Fibroblast of villous mesenchyme (primary cell): ENCODE measurements around the gene PRSS22. TPM values are rescaled to one million over a fixed set of nuclear protein-coding genes. Genes with fewer than 3 reads are reported as not detected.

Source experiments
- DNase-seq: peaks from one replicate; pipeline ENCODE4 v3.0.0-alpha.2; 2010; ENCODE audit warnings: low read depth
- H3K4me3 ChIP-seq: 2 replicates; pipeline ENCODE4 v1.5.1; 2011; ENCODE audit warnings: low read depth, mild to moderate bottlenecking, low read length
- total RNA-seq: library from RNA; depleted of rRNA; stranded (reverse); fragments of >200 nt; gene quantifications from 2 replicates; pipeline ENCODE4 v1.2.3, GENCODE V29; 2012
- TF ChIP-seq, protein P1 (sequence below): IDR thresholded peaks from 2 replicates; pipeline ENCODE4 v1.5.1; 2012; ENCODE audit warnings: low read depth, mild to moderate bottlenecking, low read length; ENCODE audit not compliant: insufficient read depth

The PRSS22 gene
- total RNA-seq, 1 donor: not detected

DNA sequence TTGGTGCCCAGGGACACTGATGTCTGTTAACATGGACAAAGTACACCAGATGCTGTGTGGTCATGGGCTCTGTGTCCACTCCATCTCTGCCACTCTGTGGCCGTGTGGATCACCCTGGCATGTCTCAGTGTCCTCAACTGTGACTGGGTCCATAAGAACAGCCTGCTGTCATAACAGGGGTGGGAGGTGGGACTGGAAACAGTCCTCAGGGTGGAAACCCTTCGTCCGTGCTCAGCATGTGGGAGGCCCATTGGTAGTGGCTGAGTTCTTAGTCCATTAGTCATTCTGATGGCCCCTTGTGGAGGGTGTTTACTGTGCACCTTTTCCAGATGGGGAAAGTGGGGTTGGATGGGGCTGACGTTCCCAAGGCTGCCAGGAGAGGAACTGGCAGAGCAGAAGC, 37.8 kb upstream of the PRSS22 start:
- TF ChIP-seq, protein P1, sequence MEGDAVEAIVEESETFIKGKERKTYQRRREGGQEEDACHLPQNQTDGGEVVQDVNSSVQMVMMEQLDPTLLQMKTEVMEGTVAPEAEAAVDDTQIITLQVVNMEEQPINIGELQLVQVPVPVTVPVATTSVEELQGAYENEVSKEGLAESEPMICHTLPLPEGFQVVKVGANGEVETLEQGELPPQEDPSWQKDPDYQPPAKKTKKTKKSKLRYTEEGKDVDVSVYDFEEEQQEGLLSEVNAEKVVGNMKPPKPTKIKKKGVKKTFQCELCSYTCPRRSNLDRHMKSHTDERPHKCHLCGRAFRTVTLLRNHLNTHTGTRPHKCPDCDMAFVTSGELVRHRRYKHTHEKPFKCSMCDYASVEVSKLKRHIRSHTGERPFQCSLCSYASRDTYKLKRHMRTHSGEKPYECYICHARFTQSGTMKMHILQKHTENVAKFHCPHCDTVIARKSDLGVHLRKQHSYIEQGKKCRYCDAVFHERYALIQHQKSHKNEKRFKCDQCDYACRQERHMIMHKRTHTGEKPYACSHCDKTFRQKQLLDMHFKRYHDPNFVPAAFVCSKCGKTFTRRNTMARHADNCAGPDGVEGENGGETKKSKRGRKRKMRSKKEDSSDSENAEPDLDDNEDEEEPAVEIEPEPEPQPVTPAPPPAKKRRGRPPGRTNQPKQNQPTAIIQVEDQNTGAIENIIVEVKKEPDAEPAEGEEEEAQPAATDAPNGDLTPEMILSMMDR: no peak
- no peak overlapping the region for H3K4me3 ChIP-seq

DNA sequence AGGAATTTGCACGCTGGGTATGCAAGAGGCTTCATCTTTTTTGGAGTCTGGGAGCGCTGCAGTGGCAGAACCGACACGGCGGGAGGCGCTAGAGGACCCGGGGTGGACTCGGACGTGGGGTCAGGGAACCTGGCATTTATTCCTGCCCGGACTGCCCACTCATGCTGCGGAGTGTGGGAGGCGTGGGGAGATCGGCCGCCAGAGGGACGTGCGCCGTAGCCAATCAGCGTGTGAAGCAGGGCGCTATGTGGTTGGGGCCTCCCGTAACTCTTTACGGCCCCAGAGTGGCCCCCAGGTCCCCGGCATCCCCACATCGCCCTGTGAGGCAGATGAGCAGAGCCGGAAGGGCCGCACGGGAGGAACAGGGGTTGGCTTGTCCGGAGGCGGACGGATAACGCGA, 36.3 kb upstream of the PRSS22 start:
- no peak overlapping the region for H3K4me3 ChIP-seq
- TF ChIP-seq, protein P1: no peak
- DNase-seq: no peak

More for the DNA sequence above, 37.8 kb upstream of the PRSS22 start:
- no peak for DNase-seq

GRCh38 chr16:2884041-2884451, 26.1 kb upstream of the PRSS22 start:
- peak overlapping the region; percentile 89 for H3K4me3 ChIP-seq
- peak; percentile 63 for DNase-seq
- TF ChIP-seq, protein P1: no peak

GRCh38 chr16:2883458-2883908, 25.5 kb upstream of the PRSS22 start:
- TF ChIP-seq, protein P1: no peak
- DNase-seq: peak; percentile 23
- H3K4me3 ChIP-seq: peak overlapping the region; percentile 89

DNA sequence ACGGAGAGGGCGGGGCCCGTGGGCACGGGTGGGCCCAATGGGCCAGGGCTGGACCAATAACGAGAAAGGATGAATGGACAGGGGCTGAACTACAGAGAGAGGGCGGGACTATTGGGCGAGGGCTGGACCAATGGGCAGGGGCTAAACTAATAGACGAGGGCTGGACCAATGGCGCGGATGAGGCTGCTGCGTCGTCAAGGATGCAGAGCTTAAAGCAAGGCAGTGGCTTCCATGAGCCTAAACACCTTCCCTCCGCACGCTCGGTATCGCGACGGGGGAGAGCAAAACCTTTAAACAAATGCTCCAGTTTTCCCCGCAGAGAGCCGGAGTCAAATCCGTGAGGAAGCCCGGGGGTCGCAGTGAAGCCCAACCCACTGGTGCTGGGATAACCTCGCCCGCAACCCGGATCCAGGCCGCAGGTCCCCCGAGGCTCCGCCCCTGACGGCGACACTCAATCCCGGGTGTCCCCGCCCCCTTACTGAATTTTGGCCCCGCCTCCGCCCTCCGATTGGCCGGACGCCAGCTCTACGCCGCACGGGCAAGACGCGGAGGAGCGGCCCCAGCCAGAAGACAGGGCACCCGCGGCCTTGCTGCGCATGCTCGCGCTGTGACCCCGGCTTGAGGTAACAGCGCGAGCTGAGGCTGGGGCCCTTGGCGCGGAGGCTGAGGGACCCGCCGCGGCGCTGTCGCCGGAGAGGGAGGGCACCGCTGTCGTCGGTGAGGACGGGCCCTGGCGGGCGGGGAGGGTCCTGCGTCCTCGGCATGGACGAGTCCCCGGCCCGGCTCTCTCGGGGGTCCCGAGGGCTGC, 24.9 kb upstream of the PRSS22 start, which contains the start of gene FLYWCH2:
Gene FLYWCH2 (plus strand): TSS at position 566 of the 808 bp plus-strand sequence. CDS start 13,235 bp downstream, outside the sequence.
- TF ChIP-seq, protein P1: no peak
- H3K4me3 ChIP-seq: peak within 1 kb of the TSS; percentile 89
- peak; percentile 99 for DNase-seq

- TF ChIP-seq, protein P1: no peak
- peak overlapping the region; percentile 89 for H3K4me3 ChIP-seq
- no peak for DNase-seq
These were observed 24.0 kb upstream of the PRSS22 start for GRCh38 chr16:2881783-2882649.
